Mammary epithelial cell (primary cell): ENCODE measurements around the gene ACAA1.

Experiments used
- CTCF ChIP-seq, 2 donors: IDR thresholded peaks in 1 of 2; conservative IDR thresholded peaks in 1 of 2; 2 replicates each; pipeline ENCODE4 v1.5.1; 2011 to 2012; ENCODE audit warnings: inconsistent platforms in 2 of 2, low read length in 2 of 2, mild to moderate bottlenecking in 2 of 2, control low read depth in 1 of 2, low read depth in 1 of 2; ENCODE audit not compliant: insufficient read depth in 1 of 2; ENCODE audit errors: extremely low read depth in 1 of 2
- EZH2 ChIP-seq: IDR thresholded peaks from 2 replicates; pipeline ENCODE4 v1.6.1; 2012; ENCODE audit warnings: low read length, inconsistent platforms, borderline replicate concordance

GRCh38 chr3:38157117-38157516 lies 20.2 kb upstream of the ACAA1 start:
- TF ChIP-seq CTCF (conservative IDR thresholded peaks at IDR 0.05 in 1 of 2, IDR thresholded peaks at IDR 0.05 in 1 of 2; ENCODE audit: extremely low read depth in 1 of 2, insufficient read depth in 1 of 2, low read depth in 1 of 2, low read length in 2 of 2) = no peak
- TF ChIP-seq EZH2 = no peak
